ENCODE measurements around the gene XRCC6. TPM values are rescaled to one million over a fixed set of nuclear protein-coding genes. Genes with fewer than 3 reads are reported as not detected.

Gene XRCC6
- total and polyA plus RNA-seq, 2 of the 13 experiments (the other 11 are each of a cell fraction or from before 2014, with no cell fraction given) = 124 to 625 TPM

DNA sequence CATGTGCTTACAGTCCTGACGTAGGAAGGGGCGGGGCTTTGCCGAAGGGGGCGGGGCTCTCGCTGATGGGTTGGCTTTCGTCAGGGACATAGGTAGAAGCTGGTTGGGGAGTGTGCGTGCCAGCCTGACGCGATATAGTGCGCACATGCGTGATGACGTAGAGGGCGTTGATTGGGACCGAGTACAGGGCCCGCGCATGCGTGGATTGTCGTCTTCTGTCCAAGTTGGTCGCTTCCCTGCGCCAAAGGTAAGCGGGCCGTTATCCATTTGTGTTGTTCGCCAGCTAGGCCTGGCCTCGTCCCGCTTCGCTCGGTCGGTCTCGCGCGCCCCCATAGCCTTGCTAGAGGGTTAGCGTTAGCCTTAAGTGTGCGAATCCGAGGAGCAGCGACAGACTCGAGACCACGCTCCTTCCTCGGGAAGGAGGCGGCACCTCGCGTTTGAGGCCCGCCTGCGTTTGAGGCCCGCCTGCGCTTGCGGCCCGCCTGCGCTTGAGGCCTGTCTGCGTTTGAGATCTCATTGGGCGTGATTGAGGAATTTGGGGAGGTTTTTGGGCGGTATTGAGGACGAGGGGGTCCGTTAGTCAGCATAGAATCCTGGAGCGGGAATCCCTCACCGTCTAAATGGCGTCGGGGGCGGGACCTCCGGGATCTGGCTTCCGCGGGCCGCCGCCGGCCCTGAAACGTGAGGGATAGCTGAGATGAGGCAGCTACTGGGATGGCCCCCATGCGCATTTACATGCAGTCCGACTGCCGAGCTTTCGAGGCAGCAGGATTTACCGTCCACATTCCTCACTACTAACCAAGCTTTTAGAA is at the start of gene XRCC6 (continued):
- TF ChIP-seq, protein P1, sequence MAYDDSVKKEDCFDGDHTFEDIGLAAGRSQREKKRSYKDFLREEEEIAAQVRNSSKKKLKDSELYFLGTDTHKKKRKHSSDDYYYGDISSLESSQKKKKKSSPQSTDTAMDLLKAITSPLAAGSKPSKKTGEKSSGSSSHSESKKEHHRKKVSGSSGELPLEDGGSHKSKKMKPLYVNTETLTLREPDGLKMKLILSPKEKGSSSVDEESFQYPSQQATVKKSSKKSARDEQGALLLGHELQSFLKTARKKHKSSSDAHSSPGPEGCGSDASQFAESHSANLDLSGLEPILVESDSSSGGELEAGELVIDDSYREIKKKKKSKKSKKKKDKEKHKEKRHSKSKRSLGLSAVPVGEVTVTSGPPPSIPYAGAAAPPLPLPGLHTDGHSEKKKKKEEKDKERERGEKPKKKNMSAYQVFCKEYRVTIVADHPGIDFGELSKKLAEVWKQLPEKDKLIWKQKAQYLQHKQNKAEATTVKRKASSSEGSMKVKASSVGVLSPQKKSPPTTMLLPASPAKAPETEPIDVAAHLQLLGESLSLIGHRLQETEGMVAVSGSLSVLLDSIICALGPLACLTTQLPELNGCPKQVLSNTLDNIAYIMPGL (CRISPR knock-in tag; IDR thresholded peaks at IDR 0.05; ENCODE audit: borderline replicate concordance in 1 of 2, low read depth in 1 of 2) = 0 out of 4 replicates have a peak, but pooled peaks have one; percentile 11 to 13
- TF ChIP-seq ZNF441 (CRISPR knock-in tag; IDR thresholded peaks at IDR 0.05; ENCODE audit: borderline replicate concordance) (peak; percentile 43; the same call in 1 of the 2 replicates), ZNF577 (CRISPR knock-in tag; IDR thresholded peaks at IDR 0.05; ENCODE audit: borderline replicate concordance, low read depth) (no peak), MED1 (CRISPR knock-in tag; IDR thresholded peaks at IDR 0.05) (peak; percentile 10; the same call in 1 of the 2 replicates), ZSCAN9 (CRISPR knock-in tag; IDR thresholded peaks at IDR 0.05; ENCODE audit: borderline replicate concordance) (peak; percentile 22; the same call in 1 of the 2 replicates), ZNF496 (CRISPR knock-in tag; IDR thresholded peaks at IDR 0.05; ENCODE audit: insufficient replicate concordance) (no peak), SUZ12 (IDR thresholded peaks at IDR 0.05; ENCODE audit: low read depth, low read length) (no peak), KDM6A (CRISPR knock-in tag; IDR thresholded peaks at IDR 0.05; ENCODE audit: low read depth) (no peak), ZNF747 (CRISPR knock-in tag; IDR thresholded peaks at IDR 0.05; ENCODE audit: borderline replicate concordance) (peak; percentile 51; the same call in 1 of the 2 replicates), ZNF263 (CRISPR knock-in tag; IDR thresholded peaks at IDR 0.05) (no peak), PHF21A (CRISPR knock-in tag; IDR thresholded peaks at IDR 0.05) (no peak), ZNF709 (CRISPR knock-in tag; IDR thresholded peaks at IDR 0.05) (no peak), ZNF296 (CRISPR knock-in tag; conservative IDR thresholded peaks at IDR 0.05) (no peak), ZNF224 (CRISPR knock-in tag; IDR thresholded peaks at IDR 0.05) (no peak), RNF2 (conservative IDR thresholded peaks at IDR 0.05; ENCODE audit: low read depth) (peak; percentile 92)
- TF ChIP-seq, protein P2, sequence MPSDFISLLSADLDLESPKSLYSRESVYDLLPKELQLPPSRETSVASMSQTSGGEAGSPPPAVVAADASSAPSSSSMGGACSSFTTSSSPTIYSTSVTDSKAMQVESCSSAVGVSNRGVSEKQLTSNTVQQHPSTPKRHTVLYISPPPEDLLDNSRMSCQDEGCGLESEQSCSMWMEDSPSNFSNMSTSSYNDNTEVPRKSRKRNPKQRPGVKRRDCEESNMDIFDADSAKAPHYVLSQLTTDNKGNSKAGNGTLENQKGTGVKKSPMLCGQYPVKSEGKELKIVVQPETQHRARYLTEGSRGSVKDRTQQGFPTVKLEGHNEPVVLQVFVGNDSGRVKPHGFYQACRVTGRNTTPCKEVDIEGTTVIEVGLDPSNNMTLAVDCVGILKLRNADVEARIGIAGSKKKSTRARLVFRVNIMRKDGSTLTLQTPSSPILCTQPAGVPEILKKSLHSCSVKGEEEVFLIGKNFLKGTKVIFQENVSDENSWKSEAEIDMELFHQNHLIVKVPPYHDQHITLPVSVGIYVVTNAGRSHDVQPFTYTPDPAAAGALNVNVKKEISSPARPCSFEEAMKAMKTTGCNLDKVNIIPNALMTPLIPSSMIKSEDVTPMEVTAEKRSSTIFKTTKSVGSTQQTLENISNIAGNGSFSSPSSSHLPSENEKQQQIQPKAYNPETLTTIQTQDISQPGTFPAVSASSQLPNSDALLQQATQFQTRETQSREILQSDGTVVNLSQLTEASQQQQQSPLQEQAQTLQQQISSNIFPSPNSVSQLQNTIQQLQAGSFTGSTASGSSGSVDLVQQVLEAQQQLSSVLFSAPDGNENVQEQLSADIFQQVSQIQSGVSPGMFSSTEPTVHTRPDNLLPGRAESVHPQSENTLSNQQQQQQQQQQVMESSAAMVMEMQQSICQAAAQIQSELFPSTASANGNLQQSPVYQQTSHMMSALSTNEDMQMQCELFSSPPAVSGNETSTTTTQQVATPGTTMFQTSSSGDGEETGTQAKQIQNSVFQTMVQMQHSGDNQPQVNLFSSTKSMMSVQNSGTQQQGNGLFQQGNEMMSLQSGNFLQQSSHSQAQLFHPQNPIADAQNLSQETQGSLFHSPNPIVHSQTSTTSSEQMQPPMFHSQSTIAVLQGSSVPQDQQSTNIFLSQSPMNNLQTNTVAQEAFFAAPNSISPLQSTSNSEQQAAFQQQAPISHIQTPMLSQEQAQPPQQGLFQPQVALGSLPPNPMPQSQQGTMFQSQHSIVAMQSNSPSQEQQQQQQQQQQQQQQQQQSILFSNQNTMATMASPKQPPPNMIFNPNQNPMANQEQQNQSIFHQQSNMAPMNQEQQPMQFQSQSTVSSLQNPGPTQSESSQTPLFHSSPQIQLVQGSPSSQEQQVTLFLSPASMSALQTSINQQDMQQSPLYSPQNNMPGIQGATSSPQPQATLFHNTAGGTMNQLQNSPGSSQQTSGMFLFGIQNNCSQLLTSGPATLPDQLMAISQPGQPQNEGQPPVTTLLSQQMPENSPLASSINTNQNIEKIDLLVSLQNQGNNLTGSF (CRISPR knock-in tag; IDR thresholded peaks at IDR 0.05) = no peak
- TF ChIP-seq, protein P3, sequence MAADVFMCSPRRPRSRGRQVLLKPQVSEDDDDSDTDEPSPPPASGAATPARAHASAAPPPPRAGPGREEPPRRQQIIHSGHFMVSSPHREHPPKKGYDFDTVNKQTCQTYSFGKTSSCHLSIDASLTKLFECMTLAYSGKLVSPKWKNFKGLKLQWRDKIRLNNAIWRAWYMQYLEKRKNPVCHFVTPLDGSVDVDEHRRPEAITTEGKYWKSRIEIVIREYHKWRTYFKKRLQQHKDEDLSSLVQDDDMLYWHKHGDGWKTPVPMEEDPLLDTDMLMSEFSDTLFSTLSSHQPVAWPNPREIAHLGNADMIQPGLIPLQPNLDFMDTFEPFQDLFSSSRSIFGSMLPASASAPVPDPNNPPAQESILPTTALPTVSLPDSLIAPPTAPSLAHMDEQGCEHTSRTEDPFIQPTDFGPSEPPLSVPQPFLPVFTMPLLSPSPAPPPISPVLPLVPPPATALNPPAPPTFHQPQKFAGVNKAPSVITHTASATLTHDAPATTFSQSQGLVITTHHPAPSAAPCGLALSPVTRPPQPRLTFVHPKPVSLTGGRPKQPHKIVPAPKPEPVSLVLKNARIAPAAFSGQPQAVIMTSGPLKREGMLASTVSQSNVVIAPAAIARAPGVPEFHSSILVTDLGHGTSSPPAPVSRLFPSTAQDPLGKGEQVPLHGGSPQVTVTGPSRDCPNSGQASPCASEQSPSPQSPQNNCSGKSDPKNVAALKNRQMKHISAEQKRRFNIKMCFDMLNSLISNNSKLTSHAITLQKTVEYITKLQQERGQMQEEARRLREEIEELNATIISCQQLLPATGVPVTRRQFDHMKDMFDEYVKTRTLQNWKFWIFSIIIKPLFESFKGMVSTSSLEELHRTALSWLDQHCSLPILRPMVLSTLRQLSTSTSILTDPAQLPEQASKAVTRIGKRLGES (CRISPR knock-in tag; IDR thresholded peaks at IDR 0.05; ENCODE audit: borderline replicate concordance) = no peak
- TF ChIP-seq, protein P4, sequence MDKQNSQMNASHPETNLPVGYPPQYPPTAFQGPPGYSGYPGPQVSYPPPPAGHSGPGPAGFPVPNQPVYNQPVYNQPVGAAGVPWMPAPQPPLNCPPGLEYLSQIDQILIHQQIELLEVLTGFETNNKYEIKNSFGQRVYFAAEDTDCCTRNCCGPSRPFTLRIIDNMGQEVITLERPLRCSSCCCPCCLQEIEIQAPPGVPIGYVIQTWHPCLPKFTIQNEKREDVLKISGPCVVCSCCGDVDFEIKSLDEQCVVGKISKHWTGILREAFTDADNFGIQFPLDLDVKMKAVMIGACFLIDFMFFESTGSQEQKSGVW (CRISPR knock-in tag; IDR thresholded peaks at IDR 0.05; ENCODE audit: borderline replicate concordance) = no peak
